Lung (tissue), 12 donors: ENCODE measurements around the gene MEIS2. TPM values are rescaled to one million over a fixed set of nuclear protein-coding genes. Genes with fewer than 3 reads are reported as not detected.

ENCODE experiments used
- ATAC-seq: fragments of 200-7000 bp; cut with Tn5 transposase; one replicate; pipeline ENCODE4 v1.9.1; 2020; ENCODE audit warnings: moderate number of reproducible peaks; ENCODE audit not compliant: insufficient read depth, low FRiP score
- DNase-seq, 3 donors: peaks; one replicate each; pipeline ENCODE4 v3.0.0-alpha.2; 2013 to 2017
- H3K27ac ChIP-seq, 2 donors: one replicate each; pipeline ENCODE4 v1.5.1; 2013; ENCODE audit warnings: mild to moderate bottlenecking in 2 of 2, moderate library complexity in 2 of 2, control low read depth in 1 of 2, inconsistent platforms in 1 of 2, low read depth in 1 of 2, low read length in 1 of 2
- H3K27me3 ChIP-seq, 3 donors: one replicate each; pipeline ENCODE4 v1.5.1; 2013; ENCODE audit warnings: low read length in 2 of 3; ENCODE audit not compliant: control insufficient read depth in 3 of 3, insufficient read depth in 3 of 3
- H3K36me3 ChIP-seq, 4 donors: one replicate each; pipeline ENCODE4 v1.5.1; 2013; ENCODE audit warnings: low read length in 4 of 4, mild to moderate bottlenecking in 1 of 4, moderate library complexity in 1 of 4; ENCODE audit not compliant: control insufficient read depth in 4 of 4, insufficient read depth in 4 of 4
- H3K4me1 ChIP-seq, 5 donors: one replicate each; pipeline ENCODE4 v1.5.1; 2013; ENCODE audit warnings: low read length in 5 of 5, mild to moderate bottlenecking in 2 of 5, moderate library complexity in 1 of 5; ENCODE audit not compliant: control insufficient read depth in 5 of 5, insufficient read depth in 5 of 5
- H3K4me3 ChIP-seq: one replicate; pipeline ENCODE4 v1.5.1; 2013; ENCODE audit warnings: mild to moderate bottlenecking, control low read depth, moderate library complexity
- H3K9ac ChIP-seq, 2 donors: one replicate each; pipeline ENCODE4 v1.5.1; 2013; ENCODE audit warnings: low read length in 2 of 2, control low read depth in 1 of 2; ENCODE audit not compliant: insufficient read depth in 1 of 2
- H3K9me3 ChIP-seq, 4 donors: one replicate each; pipeline ENCODE4 v1.5.1; 2013; ENCODE audit warnings: low read length in 3 of 4, mild to moderate bottlenecking in 1 of 4, moderate library complexity in 1 of 4; ENCODE audit not compliant: control insufficient read depth in 4 of 4, insufficient read depth in 3 of 4
- WGBS, 2 donors: extraction: QIAGEN DNeasy Blood & Tissue Kit; methylation state at CpG; one replicate each; pipeline ENCODE4 v1.1.7; 2013; 5-methylcytosine and 5-hydroxymethylcytosine counted together
- polyA plus RNA-seq, 2 donors: library from polyadenylated mRNA; stranded (reverse); fragments of 200-250 nt; gene quantifications; one replicate each; pipeline ENCODE4 v1.2.1, GENCODE V29; 2013
- total RNA-seq, 2 donors: library from RNA; depleted of rRNA in 1 of 2; stranded (reverse); fragments of >200 nt in 1 of 2; gene quantifications; one replicate each; pipeline ENCODE4 v1.2.1, GENCODE V29; 2014 to 2021
- TF ChIP-seq, protein P1 (sequence below): IDR thresholded peaks from 2 replicates; pipeline ENCODE4 v1.5.1; 2012; ENCODE audit warnings: mild to moderate bottlenecking; ENCODE audit errors: control extremely low read depth, extremely low read depth
- donor health status: control.
- donor health status: control.
- donor health status: Bipolar disorder and iron deficiency.
- donor health status: healthy.
- donor health status: DM: yes; HTN: yes; CAD: no.

MEIS2 gene
- total and polyA plus RNA-seq, 4 donors = 5.6 to 47.5 (median 13.7) TPM

DNA sequence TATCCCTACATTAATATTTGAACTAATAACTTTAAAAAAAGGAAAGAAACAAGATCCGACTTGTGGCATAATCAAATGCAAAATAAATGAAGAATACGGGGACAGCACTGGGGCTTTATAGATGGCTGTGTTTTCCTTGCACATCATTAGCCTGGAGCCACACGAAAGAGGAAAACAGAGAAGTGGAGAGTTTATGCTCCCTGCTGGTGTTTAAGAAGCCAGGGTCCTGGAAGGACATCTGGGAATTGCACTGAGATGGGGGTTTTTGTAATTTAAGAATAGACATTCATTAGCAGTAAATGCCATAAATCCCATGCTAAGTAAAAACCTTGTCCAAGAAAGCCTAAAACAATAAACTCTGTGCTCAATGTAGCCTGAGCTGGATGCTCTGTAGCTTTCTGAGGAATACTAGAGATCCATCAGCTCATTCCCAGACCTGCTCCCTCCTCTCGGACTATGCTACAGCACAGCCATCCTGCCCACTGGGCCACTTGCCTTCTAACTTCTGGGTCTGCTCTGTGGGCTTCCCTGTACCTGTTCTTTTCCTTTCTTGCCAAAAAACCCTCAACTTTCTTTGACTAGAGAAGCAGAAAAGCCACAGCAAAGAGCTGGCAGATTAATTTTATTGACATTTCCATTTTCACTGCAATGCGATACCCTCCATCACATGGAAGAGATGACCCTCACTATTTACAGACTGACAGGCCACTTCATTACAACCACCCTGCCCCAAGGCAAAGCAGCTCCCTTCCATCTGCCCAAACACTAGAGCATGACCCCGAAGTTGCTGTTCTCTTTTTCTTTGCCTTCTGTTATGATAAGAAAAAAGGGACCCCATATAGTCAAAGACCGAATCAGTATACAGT lies 62.3 kb downstream of the MEIS2 start:
- ATAC-seq = no peak
- Histone ChIP-seq H3K36me3 (peaks cover 2 to 17% (median 9%) of the 10 kb centered on the region in 4 donors), H3K4me1 (peaks cover 2 to 20% (median 6%) of the 10 kb centered on the region in 5 donors), H3K4me3 (no peak overlapping the region), H3K9ac (no peak overlapping the region), H3K9me3 (no peaks in the 10 kb centered on the region), H3K27me3 (no peaks in the 10 kb centered on the region), H3K27ac (no peak overlapping the region)
- 82 to 84% methylated on average over 7 of the region's 7 CpGs for WGBS, 2 donors
- DNase-seq = peak in 2 of 3 donors; percentile 64 to 74
- TF ChIP-seq, protein P1, sequence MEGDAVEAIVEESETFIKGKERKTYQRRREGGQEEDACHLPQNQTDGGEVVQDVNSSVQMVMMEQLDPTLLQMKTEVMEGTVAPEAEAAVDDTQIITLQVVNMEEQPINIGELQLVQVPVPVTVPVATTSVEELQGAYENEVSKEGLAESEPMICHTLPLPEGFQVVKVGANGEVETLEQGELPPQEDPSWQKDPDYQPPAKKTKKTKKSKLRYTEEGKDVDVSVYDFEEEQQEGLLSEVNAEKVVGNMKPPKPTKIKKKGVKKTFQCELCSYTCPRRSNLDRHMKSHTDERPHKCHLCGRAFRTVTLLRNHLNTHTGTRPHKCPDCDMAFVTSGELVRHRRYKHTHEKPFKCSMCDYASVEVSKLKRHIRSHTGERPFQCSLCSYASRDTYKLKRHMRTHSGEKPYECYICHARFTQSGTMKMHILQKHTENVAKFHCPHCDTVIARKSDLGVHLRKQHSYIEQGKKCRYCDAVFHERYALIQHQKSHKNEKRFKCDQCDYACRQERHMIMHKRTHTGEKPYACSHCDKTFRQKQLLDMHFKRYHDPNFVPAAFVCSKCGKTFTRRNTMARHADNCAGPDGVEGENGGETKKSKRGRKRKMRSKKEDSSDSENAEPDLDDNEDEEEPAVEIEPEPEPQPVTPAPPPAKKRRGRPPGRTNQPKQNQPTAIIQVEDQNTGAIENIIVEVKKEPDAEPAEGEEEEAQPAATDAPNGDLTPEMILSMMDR = no peak

DNA sequence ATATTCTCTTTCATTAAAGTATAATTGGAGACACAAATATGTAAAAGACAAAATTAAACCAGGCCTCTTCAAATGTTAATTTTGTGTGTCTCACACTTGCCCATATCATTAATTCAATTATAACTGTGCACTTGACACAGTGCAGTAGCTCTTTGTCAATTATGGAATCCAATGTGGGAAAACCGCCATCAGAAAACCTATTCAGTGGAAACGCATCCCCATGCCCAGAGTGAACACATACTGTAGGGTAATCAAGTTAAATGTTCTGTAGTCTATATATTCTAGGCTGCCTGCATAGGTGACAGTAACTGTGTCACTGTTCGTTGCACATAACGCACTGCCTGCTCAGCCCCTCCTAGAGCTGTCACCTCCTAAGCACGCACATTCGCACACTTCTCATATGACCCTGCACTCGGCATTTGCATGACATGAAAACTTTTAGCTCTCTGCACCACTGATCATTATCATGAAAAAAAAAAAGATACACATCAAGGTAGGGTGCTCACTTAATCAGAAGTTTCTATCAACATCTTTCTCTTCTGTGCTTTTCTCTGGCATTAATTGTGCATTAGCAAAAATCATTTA lies 63.2 kb downstream of the MEIS2 start:
- Histone ChIP-seq H3K4me3 (no peak overlapping the region), H3K27ac (no peak overlapping the region), H3K27me3 (no peaks in the 10 kb centered on the region), H3K9ac (no peak overlapping the region), H3K9me3 (no peaks in the 10 kb centered on the region), H3K4me1 (peaks cover 2 to 20% (median 9%) of the 10 kb centered on the region in 5 donors), H3K36me3 (peaks cover 2 to 15% (median 9%) of the 10 kb centered on the region in 4 donors)
- TF ChIP-seq, protein P1 = no peak
- no peak for DNase-seq
- WGBS, 2 donors = 97% methylated on average over 7 of the region's 7 CpGs
- ATAC-seq = no peak

DNA sequence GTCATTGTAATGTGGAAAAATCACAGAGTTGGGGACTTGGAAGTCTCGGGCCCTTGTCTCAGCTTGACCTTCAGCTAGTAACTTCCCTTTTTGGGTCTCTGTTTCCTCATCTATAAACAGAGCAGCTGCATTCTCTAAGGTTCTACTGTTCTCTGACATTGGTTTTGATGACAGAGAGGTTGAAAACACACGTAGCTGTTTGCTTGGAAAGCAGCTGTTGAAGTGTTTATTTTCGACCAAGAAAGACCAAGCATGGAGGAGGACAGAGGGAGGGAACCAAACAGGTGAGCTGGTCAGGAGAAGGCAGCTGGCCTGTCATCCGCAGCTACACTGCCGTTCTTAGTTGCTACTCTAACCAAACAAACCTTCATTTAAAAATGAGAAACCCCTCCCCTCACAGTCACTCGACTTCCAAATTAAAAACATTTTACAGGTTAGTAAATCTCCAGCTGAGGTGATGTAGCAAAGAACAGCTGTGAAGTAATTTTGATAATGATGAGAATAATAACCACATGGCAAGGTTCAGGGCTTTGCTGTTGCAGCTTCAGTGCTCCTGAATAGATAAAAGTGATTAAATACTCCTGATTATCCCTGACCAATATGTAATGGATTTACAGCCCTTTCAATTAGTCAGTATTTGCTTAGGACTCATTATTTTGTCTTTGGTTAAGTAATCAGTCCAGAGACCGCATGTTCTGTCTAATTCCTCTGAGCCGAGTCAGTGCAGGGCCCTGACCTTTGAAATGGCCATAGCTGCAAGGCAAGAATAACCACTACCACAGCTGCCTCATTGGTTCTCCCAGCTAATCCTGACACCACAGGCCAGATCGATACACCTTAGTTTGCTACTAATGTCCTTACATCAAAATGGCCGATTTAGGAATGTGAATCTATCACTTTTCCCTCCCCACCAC lies 65.3 kb downstream of the MEIS2 start:
- no peak overlapping the region for H3K4me3 ChIP-seq
- H3K9ac ChIP-seq = no peak overlapping the region
- H3K4me1 ChIP-seq = peaks cover 4 to 23% (median 13%) of the 10 kb centered on the region in 5 donors
- 78 to 81% methylated on average over 10 of the region's 10 CpGs for WGBS, 2 donors
- H3K27ac ChIP-seq = peak overlapping the region in 1 of 2 donors; percentile 67
- DNase-seq = no peak
- peaks cover 2 to 15% (median 9%) of the 10 kb centered on the region in 4 donors for H3K36me3 ChIP-seq
- no peaks in the 10 kb centered on the region for H3K27me3 ChIP-seq
- no peak for ATAC-seq
- TF ChIP-seq, protein P1 = no peak
- H3K9me3 ChIP-seq = no peaks in the 10 kb centered on the region
